Mesothelial cell of epicardium (in vitro differentiated cells): ENCODE measurements around the gene BRDT. TPM values are rescaled to one million over a fixed set of nuclear protein-coding genes. Genes with fewer than 3 reads are reported as not detected.

Experiments used
- DNase-seq, 2 experiments: peaks; one replicate each; pipeline ENCODE4 v3.0.0; 2021; ENCODE audit warnings: low spot score in 2 of 2; ENCODE audit not compliant: unreplicated experiment in 2 of 2
- H3K27ac Mint-ChIP-seq: 2 replicates; pipeline ENCODE4 v1.8.0; 2021; ENCODE audit warnings: mixed read lengths
- H3K27me3 Mint-ChIP-seq: 2 replicates; pipeline ENCODE4 v1.8.0; 2021; ENCODE audit warnings: low read depth, mixed read lengths
- H3K36me3 Mint-ChIP-seq: 2 replicates; pipeline ENCODE4 v1.8.0; 2021; ENCODE audit warnings: mixed read lengths
- H3K4me1 Mint-ChIP-seq: 2 replicates; pipeline ENCODE4 v1.8.0; 2021; ENCODE audit warnings: mixed read lengths
- H3K4me3 Mint-ChIP-seq: 2 replicates; pipeline ENCODE4 v1.8.0; 2021; ENCODE audit warnings: mild to moderate bottlenecking, moderate library complexity, mixed read lengths
- H3K9me3 Mint-ChIP-seq: 2 replicates; pipeline ENCODE4 v1.8.0; 2021; ENCODE audit warnings: mixed read lengths
- CTCF ChIP-seq: fragments of 200-600 bp; sonication (generic); IDR thresholded peaks from one replicate; pipeline ENCODE4 v1.5.0; 2021; ENCODE audit warnings: antibody characterized with exemption; ENCODE audit not compliant: unreplicated experiment
- total RNA-seq: library from RNA; stranded (reverse); gene quantifications from 3 replicates; pipeline ENCODE4 v1.2.1, GENCODE V29; 2021

BRDT gene
- total RNA-seq, 1 donor from 2014 or later = not detected

DNA sequence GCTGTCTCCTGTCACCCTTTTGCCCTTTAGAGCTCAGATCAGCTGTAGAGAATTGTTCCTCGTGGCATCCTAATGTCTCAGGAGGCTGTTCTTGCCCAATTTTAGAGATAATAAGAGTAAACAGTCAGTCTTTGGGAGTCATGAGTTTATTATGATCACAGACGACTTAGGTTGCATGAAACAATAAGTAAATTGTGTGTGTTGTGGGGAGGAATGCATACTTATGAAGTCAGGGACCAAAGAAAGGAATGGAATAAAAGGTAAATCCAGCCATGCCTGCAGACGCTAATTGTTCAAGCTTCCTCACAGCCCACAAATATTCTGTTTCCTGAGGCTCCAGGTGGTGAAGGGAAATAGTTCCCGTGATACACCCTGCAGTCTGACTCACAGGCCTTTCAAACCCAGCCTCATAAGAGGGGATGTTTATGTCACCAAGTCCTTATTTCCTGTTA is 81.5 kb downstream of the BRDT start:
- H3K27me3 Mint-ChIP-seq = peaks cover 7% of the 10 kb centered on the region
- H3K36me3 Mint-ChIP-seq = peaks cover 7% of the 10 kb centered on the region
- DNase-seq = no peak
- H3K4me1 Mint-ChIP-seq = peaks cover 16% of the 10 kb centered on the region
- peak overlapping the region; percentile 72 for H3K4me3 Mint-ChIP-seq
- TF ChIP-seq CTCF = no peak
- peak overlapping the region; percentile 80 for H3K27ac Mint-ChIP-seq
- H3K9me3 Mint-ChIP-seq = peaks cover 7% of the 10 kb centered on the region

- peaks cover 7% of the 10 kb centered on the region for H3K27me3 Mint-ChIP-seq
- no peak overlapping the region for H3K4me3 Mint-ChIP-seq
- peaks cover 16% of the 10 kb centered on the region for H3K4me1 Mint-ChIP-seq
- no peak for DNase-seq
- TF ChIP-seq CTCF = no peak
- H3K9me3 Mint-ChIP-seq = peaks cover 7% of the 10 kb centered on the region
- H3K36me3 Mint-ChIP-seq = peaks cover 7% of the 10 kb centered on the region
- H3K27ac Mint-ChIP-seq = no peak overlapping the region
These were observed 82.3 kb downstream of the BRDT start for GRCh38 chr1:92031281-92032110.

GRCh38 chr1:92037400-92037799 is 88.2 kb downstream of the BRDT start:
- Mint-ChIP-seq H3K27ac (no peak overlapping the region), H3K4me1 (peaks cover 8% of the 10 kb centered on the region), H3K36me3 (no peaks in the 10 kb centered on the region), H3K4me3 (no peak overlapping the region), H3K27me3 (no peaks in the 10 kb centered on the region), H3K9me3 (no peaks in the 10 kb centered on the region)
- DNase-seq = no peak
- TF ChIP-seq CTCF = no peak

GRCh38 chr1:92038695-92039346 is 89.6 kb downstream of the BRDT start:
- Mint-ChIP-seq H3K27me3 (no peaks in the 10 kb centered on the region), H3K36me3 (no peaks in the 10 kb centered on the region), H3K27ac (no peak overlapping the region), H3K4me1 (peaks cover 8% of the 10 kb centered on the region), H3K4me3 (no peak overlapping the region), H3K9me3 (no peaks in the 10 kb centered on the region)
- no peak for TF ChIP-seq CTCF
- DNase-seq = no peak

DNA sequence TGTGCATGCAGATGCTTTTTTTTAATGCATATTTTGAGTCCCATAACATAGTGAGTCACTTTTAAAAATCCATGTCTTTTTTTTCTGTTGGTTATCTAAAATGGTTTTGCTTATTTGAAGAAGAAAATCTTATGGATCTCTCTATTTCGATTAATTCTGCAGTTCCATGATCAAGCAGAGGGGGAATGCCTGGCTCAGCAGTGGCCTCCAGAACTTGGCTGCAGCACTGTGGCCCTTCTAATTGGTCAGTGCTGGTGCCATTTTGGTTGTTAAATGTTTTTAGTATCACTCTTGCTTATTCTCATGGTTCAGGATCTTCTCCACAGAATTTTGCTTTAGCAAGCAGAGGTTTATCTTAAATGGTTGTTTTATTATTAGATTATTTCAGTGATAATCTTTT is 91.8 kb downstream of the BRDT start:
- Mint-ChIP-seq H3K27me3 (no peaks in the 10 kb centered on the region), H3K27ac (no peak overlapping the region), H3K4me1 (peaks cover 8% of the 10 kb centered on the region), H3K36me3 (no peaks in the 10 kb centered on the region), H3K4me3 (no peak overlapping the region), H3K9me3 (no peaks in the 10 kb centered on the region)
- no peak for DNase-seq
- TF ChIP-seq CTCF = no peak
